Measurements from ENCODE around the gene HADHB. TPM values are rescaled to one million over a fixed set of nuclear protein-coding genes. Genes with fewer than 3 reads are reported as not detected.
"Not testable (repeated sequence)": the region's sequence is repeated elsewhere in the genome, so short reads cannot be mapped to it uniquely, and the experiment has no call there.

Gene HADHB
- total RNA-seq, 1 donor from 2014 or later, result 117 TPM

GRCh38 chr2:26243470-26244308 lies 1.1 kb upstream of the HADHB start:
- peak in 1 of 2 donors; percentile 37 for DNase-seq (ENCODE audit: low read depth in 2 of 2)

- peak in 1 of 2 donors; percentile 54 for DNase-seq (ENCODE audit: low read depth in 2 of 2)
Observed at GRCh38 chr2:26245231-26245732, 543 bp downstream of the HADHB start.

GRCh38 chr2:26245810-26246209 lies 1.1 kb downstream of the HADHB start:
- peak in 1 of 2 donors; percentile 16 for DNase-seq (ENCODE audit: low read depth in 2 of 2)

- no peak for DNase-seq (ENCODE audit: low read depth in 2 of 2)
Observed at GRCh38 chr2:26246818-26247217, 2.1 kb downstream of the HADHB start.

- no peak for DNase-seq (ENCODE audit: low read depth in 2 of 2)
Observed at GRCh38 chr2:26249625-26250024, 4.9 kb downstream of the HADHB start.

GRCh38 chr2:26251893-26252292 lies 7.2 kb downstream of the HADHB start:
- DNase-seq (ENCODE audit: low read depth in 2 of 2), result peak in 1 of 2 donors; percentile 10

- peak; percentile 53 to 56 for DNase-seq (ENCODE audit: low read depth in 2 of 2)
Observed at GRCh38 chr2:26255759-26256384, 11.1 kb downstream of the HADHB start.

- not testable (repeated sequence) for DNase-seq (ENCODE audit: low read depth in 2 of 2)
Observed at GRCh38 chr2:26258836-26259235, 14.1 kb downstream of the HADHB start.

- no peak for DNase-seq (ENCODE audit: low read depth in 2 of 2)
Observed at GRCh38 chr2:26268213-26268612, 23.5 kb downstream of the HADHB start.

GRCh38 chr2:26268670-26269385 lies 24.1 kb downstream of the HADHB start:
- DNase-seq (ENCODE audit: low read depth in 2 of 2), result not testable (repeated sequence)

GRCh38 chr2:26269571-26270158 lies 24.9 kb downstream of the HADHB start:
- DNase-seq (ENCODE audit: low read depth in 2 of 2), result no peak

GRCh38 chr2:26270373-26270772 lies 25.6 kb downstream of the HADHB start:
- no peak for DNase-seq (ENCODE audit: low read depth in 2 of 2)

GRCh38 chr2:26273501-26273900 lies 28.8 kb downstream of the HADHB start:
- DNase-seq (ENCODE audit: low read depth in 2 of 2), result peak in 1 of 2 donors; percentile 21

GRCh38 chr2:26274058-26274613 lies 29.4 kb downstream of the HADHB start:
- DNase-seq (ENCODE audit: low read depth in 2 of 2), result peak; percentile 70 to 91

GRCh38 chr2:26276484-26277227 lies 31.9 kb downstream of the HADHB start:
- DNase-seq (ENCODE audit: low read depth in 2 of 2), result no peak

- no peak for DNase-seq (ENCODE audit: low read depth in 2 of 2)
Observed at GRCh38 chr2:26279886-26280285, 35.1 kb downstream of the HADHB start.

GRCh38 chr2:26281226-26281625 lies 36.5 kb downstream of the HADHB start:
- DNase-seq (ENCODE audit: low read depth in 2 of 2), result no peak

GRCh38 chr2:26283606-26284005 lies 38.9 kb downstream of the HADHB start:
- no peak for DNase-seq (ENCODE audit: low read depth in 2 of 2)

- no peak for DNase-seq (ENCODE audit: low read depth in 2 of 2)
Observed at GRCh38 chr2:26284132-26284531, 39.4 kb downstream of the HADHB start.

GRCh38 chr2:26285931-26286330 lies 41.2 kb downstream of the HADHB start:
- no peak for DNase-seq (ENCODE audit: low read depth in 2 of 2)

GRCh38 chr2:26290001-26290400 lies 45.3 kb downstream of the HADHB start:
- no peak for DNase-seq (ENCODE audit: low read depth in 2 of 2)

All from dermis microvascular lymphatic vessel endothelial cell (primary cell).